Stimulated activated CD4-positive, alpha-beta T cell treated with anti-CD3 and anti-CD28 coated beads, Interleukin-1b, Interleukin-23, amount 100 ng/mL, for 48 hours (primary cell): ENCODE results near the gene GRIN3B.
"Not testable (repeated sequence)": the region's sequence is repeated elsewhere in the genome, so short reads cannot be mapped to it uniquely, and the experiment has no call there.

ENCODE experiments used
- DNase-seq: peaks from one replicate; pipeline ENCODE4 v3.0.0-alpha.2; 2020

The GRIN3B gene

GRCh38 chr19:1023883-1024188, 23.6 kb downstream of the GRIN3B start:
- DNase-seq: not testable (repeated sequence)

GRCh38 chr19:1025080-1025479, 24.9 kb downstream of the GRIN3B start:
- not testable (repeated sequence) for DNase-seq

DNA sequence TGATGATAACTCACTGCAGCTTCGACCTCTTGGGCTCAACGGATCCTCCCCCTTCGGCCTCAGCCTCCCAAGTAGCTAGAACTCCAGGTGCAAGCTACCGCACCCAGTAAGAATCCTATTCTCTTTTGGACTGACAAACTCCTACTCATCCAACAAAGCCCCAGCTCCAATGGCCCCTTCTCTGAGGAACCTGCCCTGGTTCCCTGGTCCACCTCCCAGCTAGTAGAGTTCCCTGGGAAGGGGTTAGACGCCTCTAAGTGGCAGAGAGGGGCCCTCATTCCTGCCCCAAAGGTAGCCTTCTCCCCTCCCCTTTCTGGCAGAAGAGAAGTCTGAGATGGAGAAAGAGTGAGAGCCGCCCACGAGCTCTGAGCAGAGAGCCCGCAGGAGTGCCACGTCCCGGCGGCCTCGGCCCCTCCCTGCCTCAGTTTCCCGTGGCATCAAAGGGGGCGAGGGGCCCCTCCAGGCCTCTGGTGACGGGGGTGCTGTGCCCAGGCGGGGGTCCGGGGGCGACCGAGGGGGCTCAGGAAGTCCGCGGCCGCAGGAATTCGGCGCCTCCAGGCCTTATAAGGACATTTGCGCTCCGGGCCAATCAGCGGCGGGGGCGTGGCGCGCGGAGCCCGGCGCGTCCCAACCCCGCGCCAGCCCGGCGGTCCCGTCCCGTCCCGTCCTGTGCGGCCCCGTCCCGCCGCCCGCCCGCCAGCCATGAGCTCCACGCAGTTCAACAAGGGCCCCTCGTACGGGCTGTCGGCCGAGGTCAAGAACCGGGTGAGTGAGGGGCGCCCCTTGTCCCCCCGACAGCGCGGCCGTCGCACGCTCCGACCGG, 26.0 kb downstream of the GRIN3B start, which contains the start of gene CNN2:
Gene CNN2 (plus strand): TSS at position 649 of the 823 bp plus-strand sequence. CDS start 54 bp downstream, at position 703.
- peak; percentile 53 for DNase-seq

GRCh38 chr19:1026783-1027649, 26.8 kb downstream of the GRIN3B start:
- DNase-seq: peak; percentile 28

DNA sequence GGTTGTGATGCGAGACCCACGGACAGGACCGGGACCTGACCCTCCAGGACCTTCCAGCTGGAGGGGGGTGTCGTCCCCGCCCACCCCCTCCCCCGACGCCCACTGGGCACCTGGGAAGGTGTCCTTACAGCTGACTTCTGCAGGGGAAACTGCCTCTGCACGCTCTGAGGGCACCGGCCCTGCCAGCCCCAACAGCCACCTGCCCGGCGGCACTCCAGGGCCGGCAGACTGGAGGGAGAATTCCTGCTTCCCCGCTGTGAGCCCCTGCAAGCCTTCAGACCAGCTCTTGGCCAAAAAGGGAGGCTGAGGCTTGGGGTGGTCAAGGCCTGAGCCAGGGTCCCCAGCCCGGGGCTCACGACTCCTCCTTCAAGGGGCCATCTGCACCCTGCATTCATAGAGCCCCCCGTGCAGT, 27.4 kb downstream of the GRIN3B start:
- no peak for DNase-seq

DNA sequence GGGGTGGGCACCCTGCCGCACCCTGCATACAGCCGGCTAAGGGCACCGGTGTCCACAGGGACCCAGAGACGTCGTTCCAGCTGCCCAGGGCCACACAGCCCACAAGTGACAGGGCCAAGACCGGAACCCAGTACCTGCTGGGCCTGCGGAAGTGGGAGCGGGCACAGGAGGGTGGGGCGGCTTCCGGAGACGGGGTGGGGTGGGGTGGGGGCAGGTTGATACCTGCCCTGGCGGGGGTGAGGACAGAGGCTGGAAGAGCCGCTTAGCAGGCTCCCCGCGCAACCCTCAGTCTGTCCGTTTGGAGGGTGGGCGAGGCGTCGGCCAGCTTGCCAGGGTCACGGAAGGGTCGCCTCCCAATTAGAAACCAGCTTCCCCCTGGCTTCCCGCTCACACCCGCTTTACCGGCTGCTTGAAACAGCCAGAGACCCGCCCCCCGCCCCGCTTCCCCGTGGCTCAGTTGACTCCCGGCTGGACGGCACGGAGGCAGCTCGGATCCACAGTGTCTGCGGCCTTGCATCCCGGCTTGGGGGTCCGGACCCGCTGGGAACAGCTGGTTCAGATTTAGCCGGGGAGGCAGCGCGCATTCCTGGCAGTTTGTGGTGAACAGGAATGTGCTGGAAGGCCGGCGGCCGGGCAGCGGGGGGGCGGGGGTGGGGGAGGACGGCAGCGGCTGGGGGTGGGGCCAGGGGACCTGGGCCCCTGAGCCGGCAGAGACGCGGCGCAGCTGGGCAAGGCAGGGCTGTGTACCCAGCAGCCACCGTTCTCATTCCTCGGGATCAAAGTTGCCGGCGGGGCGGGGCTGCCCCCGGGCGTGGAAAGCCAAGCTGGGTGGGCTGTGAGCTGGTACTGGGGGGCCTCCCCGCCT, 28.1 kb downstream of the GRIN3B start:
- DNase-seq: peak; percentile 49

DNA sequence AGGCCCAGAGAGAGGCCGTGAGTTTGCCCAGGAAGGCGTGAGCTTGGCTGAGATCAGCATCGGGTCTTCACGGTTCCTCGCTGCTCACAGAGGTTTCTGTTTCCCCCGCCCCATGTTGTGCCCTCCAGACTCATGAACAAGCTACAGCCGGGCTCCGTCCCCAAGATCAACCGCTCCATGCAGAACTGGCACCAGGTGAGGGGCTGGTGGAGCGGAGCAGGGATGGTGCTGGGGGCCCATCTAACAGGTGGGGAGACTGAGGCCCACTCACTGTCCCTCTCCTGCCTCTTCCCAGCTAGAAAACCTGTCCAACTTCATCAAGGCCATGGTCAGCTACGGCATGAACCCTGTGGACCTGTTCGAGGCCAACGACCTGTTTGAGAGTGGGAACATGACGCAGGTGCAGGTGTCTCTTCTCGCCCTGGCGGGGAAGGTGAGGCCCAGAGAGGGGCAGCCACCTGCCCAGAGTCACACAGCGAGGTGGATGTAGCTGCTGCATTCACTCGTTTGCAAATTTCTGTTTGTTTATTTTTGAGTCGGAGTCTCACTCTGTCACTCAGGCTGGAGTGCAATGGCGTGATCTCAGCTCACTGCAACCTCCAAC, 32.1 kb downstream of the GRIN3B start:
- DNase-seq: no peak

DNA sequence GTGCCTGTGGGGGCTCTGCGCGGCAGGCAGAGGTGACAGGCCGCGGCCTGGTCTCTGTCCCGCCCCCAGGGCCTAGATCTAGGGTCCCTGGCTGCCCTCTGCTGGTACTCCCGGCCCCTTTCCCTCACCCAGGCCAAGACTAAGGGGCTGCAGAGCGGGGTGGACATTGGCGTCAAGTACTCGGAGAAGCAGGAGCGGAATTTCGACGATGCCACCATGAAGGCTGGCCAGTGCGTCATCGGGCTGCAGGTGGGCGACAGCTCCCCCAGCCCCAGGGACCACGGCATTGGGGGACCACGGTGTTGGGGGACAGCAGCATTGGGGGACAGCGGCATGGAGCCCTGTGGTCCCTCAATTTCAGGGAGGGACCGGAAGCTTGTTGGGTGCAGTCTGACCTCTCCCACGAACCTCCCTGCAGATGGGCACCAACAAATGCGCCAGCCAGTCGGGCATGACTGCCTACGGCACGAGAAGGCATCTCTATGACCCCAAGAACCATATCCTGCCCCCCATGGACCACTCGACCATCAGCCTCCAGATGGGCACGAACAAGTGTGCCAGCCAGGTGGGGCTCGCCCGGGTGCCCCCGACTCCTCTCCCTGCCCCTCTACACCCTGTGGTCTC, 35.9 kb downstream of the GRIN3B start:
- DNase-seq: no peak

DNA sequence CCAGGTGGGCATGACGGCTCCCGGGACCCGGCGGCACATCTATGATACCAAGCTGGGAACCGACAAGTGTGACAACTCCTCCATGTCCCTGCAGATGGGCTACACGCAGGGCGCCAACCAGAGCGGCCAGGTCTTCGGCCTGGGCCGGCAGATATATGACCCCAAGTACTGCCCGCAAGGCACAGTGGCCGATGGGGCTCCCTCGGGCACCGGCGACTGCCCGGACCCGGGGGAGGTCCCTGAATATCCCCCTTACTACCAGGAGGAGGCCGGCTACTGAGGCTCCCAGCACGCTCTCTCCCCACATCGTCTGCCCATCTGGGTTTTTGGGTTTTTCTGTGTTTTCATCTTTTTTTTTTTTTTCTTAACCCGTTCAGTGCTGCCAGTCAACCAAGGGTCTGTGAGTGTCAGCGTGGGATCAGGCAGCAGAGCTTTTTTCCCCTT, 37.4 kb downstream of the GRIN3B start:
- DNase-seq: no peak

DNA sequence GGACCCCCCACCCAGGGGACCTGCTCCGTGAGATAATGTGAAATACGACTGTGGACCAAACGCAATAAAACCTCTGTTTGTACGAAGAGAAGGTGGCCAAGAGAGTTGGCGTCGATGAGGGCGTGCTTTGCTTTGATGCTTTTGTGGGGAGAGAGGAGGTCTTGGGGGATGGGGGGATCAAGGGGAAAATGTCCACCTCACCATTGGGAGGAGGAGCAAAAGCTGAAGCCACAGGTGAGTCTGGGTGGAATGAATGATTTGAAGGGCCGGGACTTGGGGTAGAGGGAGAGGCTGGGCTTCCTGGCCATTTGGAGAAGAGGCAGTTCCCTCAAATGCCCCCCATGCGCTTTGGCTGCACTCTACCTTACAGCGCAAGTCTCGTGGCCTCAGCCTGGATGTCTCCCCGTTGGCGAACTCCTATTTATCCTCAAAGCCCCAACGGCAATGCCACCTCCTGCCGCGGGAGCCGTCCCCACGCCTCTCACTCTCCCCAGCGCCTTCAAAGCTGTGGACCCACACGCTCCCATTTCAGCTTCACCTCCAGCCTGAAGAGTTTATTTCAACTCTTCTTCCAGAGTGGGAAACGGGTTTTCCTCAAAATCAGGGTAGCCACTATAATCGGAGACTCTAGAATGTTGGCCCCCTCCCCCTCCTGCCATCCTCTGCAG, 38.9 kb downstream of the GRIN3B start:
- no peak for DNase-seq

DNA sequence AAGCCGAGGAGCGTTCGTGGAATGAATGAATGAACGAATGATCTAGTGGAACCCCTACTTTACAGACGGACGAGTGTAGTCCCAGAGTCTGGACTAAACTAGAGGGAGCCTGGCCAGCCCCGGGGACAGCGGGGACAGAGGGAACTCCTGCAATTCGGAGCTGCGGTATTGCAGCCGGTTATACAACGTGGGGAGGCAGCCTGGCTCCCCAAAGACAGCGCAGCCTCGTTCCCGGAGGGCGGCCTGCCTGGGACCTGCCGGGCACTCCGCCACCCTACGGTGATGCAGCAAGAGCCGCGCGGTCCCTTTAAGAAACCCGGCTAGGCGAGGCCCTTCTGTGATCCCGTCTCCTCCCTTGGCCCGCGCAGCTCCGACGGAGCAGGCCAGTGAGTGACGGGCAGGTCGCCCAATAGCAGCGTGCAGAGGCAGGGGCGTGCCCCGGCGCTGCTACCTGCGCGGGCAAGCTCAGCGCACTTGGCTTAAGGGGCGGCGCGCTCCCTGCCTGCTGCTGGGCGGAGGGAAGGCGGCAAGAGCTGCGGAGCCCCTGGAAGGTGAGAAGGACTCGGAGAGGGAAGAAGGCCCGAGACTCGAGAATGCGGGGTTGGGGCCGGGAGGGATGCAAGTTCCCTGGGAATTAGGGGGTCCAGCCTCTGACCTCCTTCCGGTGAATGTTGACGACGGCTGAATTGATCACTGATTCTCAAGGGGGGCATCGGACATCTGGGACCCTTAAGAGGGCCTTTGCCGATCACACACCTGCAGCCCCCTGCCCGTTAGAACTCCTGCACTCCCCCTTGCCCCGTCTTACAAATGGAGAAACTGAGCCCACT, 39.6 kb downstream of the GRIN3B start, which contains the start of gene ABCA7:
Gene ABCA7 (plus strand): TSS at position 462 of the 830 bp plus-strand sequence. CDS start 1,255 bp downstream, outside the sequence.
- peak; percentile 99 for DNase-seq

DNA sequence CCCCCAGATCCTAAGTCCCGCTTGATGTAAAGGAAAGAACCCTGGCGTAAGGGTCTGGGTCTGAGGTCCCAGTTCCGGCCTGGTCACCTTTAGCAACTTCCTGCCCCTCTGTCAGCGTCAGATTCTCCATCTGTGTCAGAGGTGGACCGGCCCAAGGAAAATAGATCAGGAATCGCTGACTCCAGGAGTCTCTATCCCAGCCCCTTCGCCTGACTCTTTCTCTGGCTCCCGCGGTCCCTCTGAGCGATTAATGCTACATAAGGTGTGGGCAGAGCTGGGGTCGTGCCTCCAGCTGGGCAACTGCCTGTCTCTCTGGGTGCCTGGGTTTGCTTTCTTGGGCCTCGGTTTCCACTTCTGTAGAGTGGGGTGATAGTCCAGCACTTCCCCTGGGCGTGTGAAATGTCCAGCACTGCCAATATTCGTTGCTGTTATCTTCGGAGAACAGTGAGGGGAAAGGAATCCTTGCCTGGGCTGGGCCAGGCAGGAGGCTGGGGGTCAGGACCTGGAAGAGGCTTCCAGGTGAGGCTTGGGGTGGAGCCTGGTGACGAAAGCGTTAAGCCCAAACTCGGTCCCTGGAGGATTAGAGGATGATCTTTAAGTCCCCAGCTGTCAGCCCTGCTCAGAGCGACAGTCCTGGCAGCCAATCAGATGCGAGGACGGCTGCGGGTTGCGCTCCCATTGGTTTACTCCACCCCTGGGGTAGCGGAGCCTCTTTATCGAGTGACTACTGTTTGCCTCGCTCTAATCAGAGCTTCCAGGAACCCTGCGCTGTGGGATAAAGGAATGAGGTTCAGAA, 40.5 kb downstream of the GRIN3B start:
- DNase-seq: peak; percentile 93

GRCh38 chr19:1041272-1041834, 41.1 kb downstream of the GRIN3B start:
- no peak for DNase-seq

GRCh38 chr19:1041835-1042685, 41.8 kb downstream of the GRIN3B start:
- DNase-seq: no peak

- no peak for DNase-seq
These were observed 42.7 kb downstream of the GRIN3B start for GRCh38 chr19:1042689-1043511.

GRCh38 chr19:1045247-1045603, 45.0 kb downstream of the GRIN3B start:
- DNase-seq: peak; percentile 92

- no peak for DNase-seq
These were observed 46.0 kb downstream of the GRIN3B start for GRCh38 chr19:1046117-1046626.
